Skeletal muscle cell (primary cell): Measurements from ENCODE around the gene NAMPT.

Experiments
- DNase-seq: peaks from one replicate; pipeline ENCODE4 v3.0.0-alpha.2; 2010; ENCODE audit warnings: low read depth
- H3K4me3 ChIP-seq: 2 replicates; pipeline ENCODE4 v1.5.1; 2011; ENCODE audit warnings: low read depth, mild to moderate bottlenecking, control low read depth, low read length, moderate library complexity

The NAMPT gene

GRCh38 chr7:106279425-106280197, 5.2 kb downstream of the NAMPT start:
- no peak overlapping the region for H3K4me3 ChIP-seq

GRCh38 chr7:106278695-106279094, 6.1 kb downstream of the NAMPT start:
- no peak for DNase-seq
- H3K4me3 ChIP-seq = no peak overlapping the region

More at GRCh38 chr7:106279425-106280197, 5.2 kb downstream of the NAMPT start:
- DNase-seq = no peak

DNA sequence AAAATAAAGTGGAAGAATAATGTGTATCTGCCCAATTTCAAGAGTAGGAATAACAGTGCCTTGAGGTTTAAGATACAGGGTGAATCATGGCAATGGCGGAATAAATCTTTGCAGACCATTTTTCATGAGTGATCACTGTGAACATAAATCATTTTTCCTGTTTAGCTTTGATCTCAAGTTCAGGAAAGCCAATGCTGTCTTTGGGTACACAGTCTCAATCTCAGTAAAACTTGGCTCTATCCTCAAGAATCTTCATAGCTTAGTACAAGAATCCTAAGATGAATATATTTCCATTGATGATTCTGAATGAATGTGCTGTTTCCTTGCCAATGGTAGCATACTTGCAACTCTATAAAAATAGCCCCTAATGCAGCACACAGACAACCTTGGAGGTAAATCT, 6.8 kb downstream of the NAMPT start:
- H3K4me3 ChIP-seq = no peak overlapping the region
- DNase-seq = no peak

DNA sequence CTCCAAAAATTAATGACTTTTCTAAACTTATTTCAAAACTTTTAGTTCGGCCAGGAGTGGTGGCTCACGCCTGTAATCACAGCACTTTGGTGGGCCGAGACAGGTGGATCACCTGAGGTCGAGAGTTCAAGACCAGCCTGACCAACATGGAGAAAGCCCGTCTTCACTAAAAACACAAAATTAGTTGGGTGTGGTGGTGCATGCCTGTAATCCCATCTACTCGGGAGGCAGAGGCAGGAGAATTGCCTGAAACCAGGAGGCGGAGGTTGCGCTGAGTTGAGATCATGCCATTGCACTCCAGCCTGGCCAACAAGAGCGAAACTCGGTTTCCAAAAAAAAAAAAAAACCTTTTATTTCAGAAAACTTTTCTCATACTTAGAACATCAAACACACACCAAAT, 8.3 kb downstream of the NAMPT start:
- no peak for DNase-seq
- no peak overlapping the region for H3K4me3 ChIP-seq

GRCh38 chr7:106273009-106273668, 11.6 kb downstream of the NAMPT start:
- no peak for DNase-seq
- H3K4me3 ChIP-seq = no peak overlapping the region

GRCh38 chr7:106270122-106270977, 14.4 kb downstream of the NAMPT start:
- DNase-seq = no peak
- no peak overlapping the region for H3K4me3 ChIP-seq

DNA sequence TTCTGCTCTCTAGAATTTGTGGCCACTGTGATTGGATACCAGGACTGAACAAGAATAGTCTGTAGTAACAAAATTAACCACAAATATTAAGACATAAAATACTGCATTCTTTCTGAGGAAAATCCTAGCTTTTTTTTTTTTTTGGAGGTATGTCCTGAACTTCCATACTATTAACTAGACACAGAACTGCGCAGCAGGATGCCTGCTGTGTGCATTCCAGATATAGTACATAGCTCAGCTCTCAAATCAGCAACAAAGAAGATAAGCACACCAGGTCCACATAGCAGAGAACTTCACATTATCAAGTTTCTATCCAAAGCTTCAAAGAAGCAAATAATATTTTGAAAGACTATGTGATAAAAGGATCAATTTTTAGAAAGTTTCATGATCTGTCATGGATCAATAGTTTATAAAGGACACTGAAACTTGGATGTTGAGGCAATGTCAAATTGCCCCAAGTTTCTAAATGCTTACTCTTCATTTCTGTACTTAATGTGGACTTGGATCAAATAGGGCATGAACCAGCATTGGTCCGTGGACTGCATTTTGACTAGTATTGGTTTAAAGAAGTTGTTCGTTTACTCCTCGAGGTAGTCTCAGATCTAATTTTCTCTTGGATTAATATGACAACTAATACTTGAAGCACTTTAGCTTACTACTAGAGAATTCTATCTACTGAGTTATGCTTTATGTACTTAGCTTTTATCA, 15.4 kb downstream of the NAMPT start:
- DNase-seq = no peak
- H3K4me3 ChIP-seq = no peak overlapping the region

DNA sequence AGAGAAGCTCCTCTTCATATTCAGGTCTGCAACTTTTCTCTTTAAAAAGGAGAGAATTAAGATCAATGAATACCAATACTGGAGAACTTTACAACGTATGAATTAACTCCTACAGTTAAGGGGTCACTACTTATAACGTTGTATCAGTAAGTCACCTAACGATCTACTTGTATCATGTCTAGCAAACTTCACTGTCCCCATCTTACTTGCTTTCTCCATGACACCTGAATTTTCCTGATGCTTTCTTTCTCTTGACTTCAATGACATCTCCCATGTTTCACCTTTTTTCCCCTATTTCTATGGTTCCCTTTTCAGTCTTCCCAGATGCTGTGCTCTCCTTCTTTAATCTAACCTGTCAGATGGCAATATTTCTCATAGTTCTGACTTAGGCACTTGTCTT, 19.6 kb downstream of the NAMPT start:
- no peak overlapping the region for H3K4me3 ChIP-seq
- DNase-seq = no peak

GRCh38 chr7:106262221-106262881, 22.4 kb downstream of the NAMPT start:
- DNase-seq = no peak
- no peak overlapping the region for H3K4me3 ChIP-seq

DNA sequence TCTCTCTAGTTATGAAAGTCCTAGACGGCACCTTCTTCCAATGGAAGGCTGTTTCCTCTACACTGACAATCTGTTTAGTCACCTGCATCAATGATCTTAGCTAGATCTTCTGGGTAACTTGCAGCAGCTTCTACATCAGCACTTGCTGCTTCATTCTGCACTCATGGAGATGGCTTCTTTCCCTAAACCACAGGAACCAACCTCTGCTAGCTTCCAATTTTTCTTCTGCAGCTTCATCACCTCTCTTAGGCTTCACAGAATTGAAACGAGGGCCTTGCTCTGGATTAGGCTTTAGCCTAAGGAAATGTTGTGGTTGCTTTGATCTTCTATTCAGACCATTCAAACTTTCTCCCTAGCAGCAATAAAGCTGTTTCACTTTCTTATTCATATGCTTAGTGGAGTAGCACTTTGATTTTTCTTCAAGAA, 24.6 kb downstream of the NAMPT start:
- H3K4me3 ChIP-seq = no peak overlapping the region
- DNase-seq = no peak

GRCh38 chr7:106258789-106259188, 26.0 kb downstream of the NAMPT start:
- DNase-seq = no peak
- H3K4me3 ChIP-seq = no peak overlapping the region

DNA sequence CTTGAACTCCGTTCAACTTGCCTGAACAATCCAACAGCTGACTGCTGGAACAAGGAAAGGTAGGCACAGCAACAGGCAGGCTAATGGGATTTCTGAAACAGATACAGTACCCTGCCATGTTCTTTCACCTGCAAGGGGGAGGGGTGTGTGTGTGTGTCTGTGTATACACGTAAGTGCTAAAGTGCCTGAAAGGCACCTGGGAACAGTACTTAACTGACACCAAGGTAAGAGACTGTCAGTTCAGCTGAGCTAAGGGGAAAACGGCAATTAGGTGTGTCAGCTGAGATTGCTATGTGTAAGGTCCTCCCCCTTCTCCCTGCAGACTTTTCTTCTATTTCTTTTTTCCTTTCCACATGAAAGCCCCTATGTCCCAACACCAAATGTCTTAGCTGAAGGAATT, 27.0 kb downstream of the NAMPT start:
- DNase-seq = no peak
- no peak overlapping the region for H3K4me3 ChIP-seq

GRCh38 chr7:106256144-106256543, 28.6 kb downstream of the NAMPT start:
- H3K4me3 ChIP-seq = no peak overlapping the region
- no peak for DNase-seq

DNA sequence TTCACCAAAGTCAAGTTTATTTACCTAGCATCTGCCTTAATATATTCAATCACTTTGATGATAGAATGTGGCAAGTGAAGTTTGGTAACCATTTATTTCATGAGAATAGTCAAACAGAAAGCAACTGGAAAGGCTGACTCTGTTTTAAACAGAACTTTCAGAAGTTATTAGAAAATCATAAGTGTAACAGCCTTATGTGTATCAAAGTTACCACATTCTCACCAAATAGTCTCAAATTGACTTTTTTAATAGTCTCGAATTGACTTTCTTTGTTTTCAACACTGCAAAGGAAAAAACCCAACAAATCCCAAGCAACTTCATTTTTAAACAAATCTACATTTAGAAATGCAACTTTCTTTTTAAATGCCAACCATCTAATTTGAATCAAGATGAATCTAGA, 29.5 kb downstream of the NAMPT start:
- DNase-seq = no peak
- no peak overlapping the region for H3K4me3 ChIP-seq

DNA sequence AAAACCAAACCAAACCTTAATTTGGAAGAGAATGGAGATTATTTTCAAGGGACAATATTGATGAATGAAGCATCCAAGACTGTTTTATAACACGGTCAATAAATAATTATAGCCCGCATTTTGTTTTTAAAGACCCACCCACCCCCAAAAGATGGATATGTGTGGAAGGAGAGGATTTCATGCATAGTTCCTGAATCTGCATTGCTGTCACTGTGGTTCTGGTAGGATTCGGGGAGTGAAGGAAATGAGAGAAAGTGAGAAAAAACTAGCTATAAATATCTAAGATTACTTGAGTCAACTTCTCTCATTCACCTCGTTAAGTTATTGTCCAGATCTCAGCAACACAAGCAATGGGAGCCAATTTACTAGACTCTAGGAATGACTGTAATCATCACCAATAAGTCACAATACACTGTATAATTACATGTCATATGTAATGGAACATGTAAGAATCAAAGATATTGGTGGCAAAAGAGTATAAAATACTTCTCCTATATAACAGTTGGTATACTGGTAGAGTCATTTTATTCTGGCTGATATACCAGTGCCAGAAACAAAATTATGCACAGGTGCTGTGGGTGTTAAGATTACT, 30.2 kb downstream of the NAMPT start:
- no peak overlapping the region for H3K4me3 ChIP-seq
- DNase-seq = no peak

DNA sequence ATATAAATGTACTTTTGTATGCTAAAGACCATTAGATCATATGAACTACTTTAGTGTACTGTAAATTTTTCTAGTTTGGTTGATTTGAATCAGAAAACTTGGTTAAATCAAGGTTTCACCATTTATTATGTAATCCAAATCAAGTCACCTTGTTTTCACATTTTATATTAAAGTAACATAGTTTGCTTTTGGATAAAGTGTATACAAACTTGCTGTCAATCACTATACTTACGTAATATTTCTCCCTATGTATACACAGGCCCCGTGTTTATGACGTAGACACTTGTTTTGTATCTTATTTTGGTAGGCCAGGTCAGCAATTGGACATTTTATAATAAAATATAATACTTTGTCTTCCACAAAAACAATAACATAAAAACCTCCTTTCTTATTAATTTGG, 32.2 kb downstream of the NAMPT start:
- no peak for DNase-seq
- no peak overlapping the region for H3K4me3 ChIP-seq

DNA sequence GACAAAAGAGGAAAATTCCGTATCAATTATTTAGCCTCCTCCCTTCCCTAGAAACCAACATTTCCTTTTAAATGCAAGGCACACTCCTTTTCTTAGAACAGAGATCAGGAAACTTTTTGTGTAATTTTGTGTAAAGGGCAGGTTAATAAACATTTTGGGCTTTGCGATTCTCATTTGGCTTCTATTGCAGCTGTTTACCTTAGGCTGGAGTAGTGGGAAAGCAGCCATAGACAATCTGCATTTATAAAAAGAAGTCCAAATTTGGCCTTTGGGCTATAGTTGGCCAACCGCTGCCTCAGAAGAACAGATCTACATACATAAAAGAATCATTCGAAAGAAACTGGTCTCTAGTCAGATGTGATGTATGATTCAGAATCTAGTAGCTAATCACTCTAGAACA, 35.3 kb downstream of the NAMPT start:
- no peak for DNase-seq
- H3K4me3 ChIP-seq = no peak overlapping the region

GRCh38 chr7:106248600-106248999, 36.2 kb downstream of the NAMPT start:
- no peak overlapping the region for H3K4me3 ChIP-seq
- no peak for DNase-seq

GRCh38 chr7:106247841-106248240, 36.9 kb downstream of the NAMPT start:
- H3K4me3 ChIP-seq = no peak overlapping the region
- DNase-seq = no peak
